Esophagus muscularis mucosa (tissue), 4 donors: Measurements from ENCODE around the gene KLF13. TPM values are rescaled to one million over a fixed set of nuclear protein-coding genes. Genes with fewer than 3 reads are reported as not detected.
A peak's percentile ranks its signal among the peaks of the same experiment; 100 is the strongest.

Experiments
- DNase-seq: peaks from one replicate; pipeline ENCODE4 v3.0.0-alpha.2; 2017; ENCODE audit errors: extremely low spot score
- H3K27ac ChIP-seq, 4 donors: fragments of 200-600 bp; sonication (generic); replicated peaks in 1 of 4; 1 replicate in 3 of 4; 2 replicates in 1 of 4; pipeline ENCODE4 v1.5.1; 2016 to 2019; ENCODE audit warnings: mild to moderate bottlenecking in 1 of 4
- H3K27me3 ChIP-seq, 4 donors: fragments of 200-600 bp; sonication (generic); one replicate each; pipeline versions ENCODE4 v1.5.1 to v1.6.0; 2016 to 2019
- H3K36me3 ChIP-seq, 4 donors: fragments of 200-600 bp; sonication (generic); one replicate each; pipeline ENCODE4 v1.5.1; 2016 to 2019
- H3K4me1 ChIP-seq, 4 donors: fragments of 200-600 bp; sonication (generic); one replicate each; pipeline ENCODE4 v1.5.1; 2016 to 2019
- H3K4me3 ChIP-seq, 4 donors: fragments of 200-600 bp; sonication (generic); 1 replicate in 2 of 4; 2 replicates in 2 of 4; pipeline ENCODE4 v1.5.1; 2016 to 2019; ENCODE audit warnings: mild to moderate bottlenecking in 4 of 4, moderate library complexity in 1 of 4
- H3K9me3 ChIP-seq, 4 donors: fragments of 200-600 bp; sonication (generic); 1 replicate in 3 of 4; 2 replicates in 1 of 4; pipeline ENCODE4 v1.5.1; 2016 to 2019
- EP300 ChIP-seq: sonication (generic); formaldehyde crosslinking; IDR thresholded peaks from one replicate; pipeline ENCODE4 v1.6.1; 2017; ENCODE audit warnings: antibody characterized with exemption
- POLR2A ChIP-seq: fragments of 450-650 bp; IDR thresholded peaks from one replicate; pipeline ENCODE4 v1.6.1; 2017; ENCODE audit warnings: antibody characterized with exemption, moderate library complexity, mild to moderate bottlenecking, low read depth
- POLR2AphosphoS5 ChIP-seq, 2 donors: sonication (generic); formaldehyde crosslinking; IDR thresholded peaks; one replicate each; pipeline ENCODE4 v1.6.1; 2017; ENCODE audit warnings: antibody characterized with exemption in 2 of 2
- WGBS: methylation state at CpG from one replicate; pipeline ENCODE4 v1.1.5; 2018; 5-methylcytosine and 5-hydroxymethylcytosine counted together
- intact Hi-C: fragments of 100-400 bp; cut with DNase I; formaldehyde crosslinking; loops from one replicate; pipeline ENCODE4 v1.15.1; 2023
- total RNA-seq, 4 donors: library from RNA; depleted of rRNA; stranded (reverse); fragments of >200 nt; gene quantifications; one replicate each; pipeline versions ENCODE4 v1.1.0 to v1.2.1, GENCODE V29; 2016
- TF ChIP-seq, protein P1 (sequence below), 3 experiments: fragments of 200-600 bp in 2 of 3; fragments of 450-650 bp in 1 of 3; sonication (generic) in 2 of 3; IDR thresholded peaks; one replicate each; pipeline ENCODE4 v1.5.1; 2017 to 2019; ENCODE audit warnings: antibody characterized with exemption in 3 of 3, mild to moderate bottlenecking in 2 of 3, moderate library complexity in 1 of 3

The KLF13 gene
- total RNA-seq, 4 donors from 2014 or later = 57.3 to 109 (median 74.2) TPM

- TF ChIP-seq POLR2A (no peak), EP300 (no peak), POLR2AphosphoS5 (IDR thresholded peaks at IDR 0.05) (no peak)
- TF ChIP-seq, protein P1, sequence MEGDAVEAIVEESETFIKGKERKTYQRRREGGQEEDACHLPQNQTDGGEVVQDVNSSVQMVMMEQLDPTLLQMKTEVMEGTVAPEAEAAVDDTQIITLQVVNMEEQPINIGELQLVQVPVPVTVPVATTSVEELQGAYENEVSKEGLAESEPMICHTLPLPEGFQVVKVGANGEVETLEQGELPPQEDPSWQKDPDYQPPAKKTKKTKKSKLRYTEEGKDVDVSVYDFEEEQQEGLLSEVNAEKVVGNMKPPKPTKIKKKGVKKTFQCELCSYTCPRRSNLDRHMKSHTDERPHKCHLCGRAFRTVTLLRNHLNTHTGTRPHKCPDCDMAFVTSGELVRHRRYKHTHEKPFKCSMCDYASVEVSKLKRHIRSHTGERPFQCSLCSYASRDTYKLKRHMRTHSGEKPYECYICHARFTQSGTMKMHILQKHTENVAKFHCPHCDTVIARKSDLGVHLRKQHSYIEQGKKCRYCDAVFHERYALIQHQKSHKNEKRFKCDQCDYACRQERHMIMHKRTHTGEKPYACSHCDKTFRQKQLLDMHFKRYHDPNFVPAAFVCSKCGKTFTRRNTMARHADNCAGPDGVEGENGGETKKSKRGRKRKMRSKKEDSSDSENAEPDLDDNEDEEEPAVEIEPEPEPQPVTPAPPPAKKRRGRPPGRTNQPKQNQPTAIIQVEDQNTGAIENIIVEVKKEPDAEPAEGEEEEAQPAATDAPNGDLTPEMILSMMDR (IDR thresholded peaks at IDR 0.05) = no peak
- peak overlapping the region in 3 of 4 donors; percentile 5 to 35 (median 30) for H3K4me3 ChIP-seq
- intact Hi-C loops = no loop called here
- no peaks in the 10 kb centered on the region for H3K27me3 ChIP-seq
- 86% methylated on average over 14 of the region's 19 CpGs for WGBS
- H3K9me3 ChIP-seq = no peaks in the 10 kb centered on the region
- peak overlapping the region; percentile 58 to 85 (median 73) for H3K27ac ChIP-seq
- peaks cover 0 to 14% (median 9%) of the 10 kb centered on the region in 4 donors for H3K36me3 ChIP-seq
- H3K4me1 ChIP-seq = peaks cover 100% of the 10 kb centered on the region in 4 donors
- DNase-seq = no peak
Observed at GRCh38 chr15:31345606-31346366, 19.2 kb downstream of the KLF13 start.

GRCh38 chr15:31346367-31347066 lies 19.9 kb downstream of the KLF13 start:
- Histone ChIP-seq H3K4me3 (no peak overlapping the region), H3K27me3 (no peaks in the 10 kb centered on the region), H3K9me3 (no peaks in the 10 kb centered on the region), H3K36me3 (peaks cover 0 to 14% (median 9%) of the 10 kb centered on the region in 4 donors), H3K27ac (peak overlapping the region; percentile 58 to 85 (median 73)), H3K4me1 (peaks cover 100% of the 10 kb centered on the region in 4 donors)
- TF ChIP-seq POLR2A (no peak), EP300 (no peak), POLR2AphosphoS5 (IDR thresholded peaks at IDR 0.05) (no peak)
- TF ChIP-seq, protein P1 (IDR thresholded peaks at IDR 0.05) = no peak
- WGBS = 82% methylated on average over 10 of the region's 14 CpGs
- intact Hi-C loops = no loop called here
- DNase-seq = no peak

DNA sequence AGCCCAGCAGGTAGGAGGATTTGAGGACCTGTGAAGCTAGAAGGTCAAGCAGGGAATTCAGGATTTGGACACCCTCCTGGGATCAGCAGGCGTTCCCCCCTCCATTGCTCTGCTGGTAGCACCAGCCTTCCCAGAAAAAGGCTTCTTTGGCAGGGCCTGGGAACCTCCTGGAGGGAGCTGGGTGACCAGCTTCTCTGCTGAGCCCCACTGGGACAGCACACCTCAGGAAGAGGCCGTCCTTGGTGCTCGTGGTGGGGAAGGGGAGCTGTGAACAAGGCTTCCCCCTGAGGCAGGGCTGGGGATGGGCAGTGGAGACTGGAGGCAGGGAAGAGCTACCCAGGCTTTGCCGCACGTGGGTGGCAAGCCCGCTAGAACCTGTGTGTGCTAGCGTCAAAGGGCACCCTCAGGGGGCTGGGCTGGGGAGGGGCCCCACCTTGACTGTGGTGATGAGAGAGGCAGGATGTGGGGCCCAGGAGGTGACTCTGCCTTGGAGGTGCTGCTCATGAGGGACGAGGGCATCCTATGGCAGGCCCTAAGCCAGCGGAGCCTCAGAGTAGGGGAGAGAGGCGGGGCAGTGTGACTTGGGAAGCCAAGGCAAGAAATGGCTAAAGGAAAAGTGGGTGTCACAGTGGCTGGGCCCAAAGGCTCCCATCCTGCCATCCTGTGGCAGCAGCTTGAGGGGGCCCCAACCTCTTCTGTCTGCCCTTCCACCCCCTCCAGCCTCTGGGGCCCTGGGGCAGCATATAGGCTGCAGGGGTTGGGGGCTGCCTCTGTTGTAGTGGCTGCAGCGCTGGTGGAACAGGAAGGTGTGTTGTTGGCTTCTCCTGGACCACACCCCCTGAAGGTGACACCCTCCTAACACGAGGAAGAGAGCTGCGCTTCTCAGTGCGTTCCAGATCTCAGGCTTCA lies 20.7 kb downstream of the KLF13 start:
- 94% methylated on average over 13 of the region's 14 CpGs for WGBS
- H3K27ac ChIP-seq = peak overlapping the region; percentile 58 to 85 (median 73)
- H3K36me3 ChIP-seq = peaks cover 0 to 14% (median 9%) of the 10 kb centered on the region in 4 donors
- H3K4me1 ChIP-seq = peaks cover 100% of the 10 kb centered on the region in 4 donors
- H3K9me3 ChIP-seq = no peaks in the 10 kb centered on the region
- H3K4me3 ChIP-seq = no peak overlapping the region
- TF ChIP-seq EP300 (no peak), POLR2A (no peak), POLR2AphosphoS5 (IDR thresholded peaks at IDR 0.05) (no peak)
- TF ChIP-seq, protein P1 (IDR thresholded peaks at IDR 0.05) = no peak
- DNase-seq = no peak
- intact Hi-C loops = no loop called here
- no peaks in the 10 kb centered on the region for H3K27me3 ChIP-seq

DNA sequence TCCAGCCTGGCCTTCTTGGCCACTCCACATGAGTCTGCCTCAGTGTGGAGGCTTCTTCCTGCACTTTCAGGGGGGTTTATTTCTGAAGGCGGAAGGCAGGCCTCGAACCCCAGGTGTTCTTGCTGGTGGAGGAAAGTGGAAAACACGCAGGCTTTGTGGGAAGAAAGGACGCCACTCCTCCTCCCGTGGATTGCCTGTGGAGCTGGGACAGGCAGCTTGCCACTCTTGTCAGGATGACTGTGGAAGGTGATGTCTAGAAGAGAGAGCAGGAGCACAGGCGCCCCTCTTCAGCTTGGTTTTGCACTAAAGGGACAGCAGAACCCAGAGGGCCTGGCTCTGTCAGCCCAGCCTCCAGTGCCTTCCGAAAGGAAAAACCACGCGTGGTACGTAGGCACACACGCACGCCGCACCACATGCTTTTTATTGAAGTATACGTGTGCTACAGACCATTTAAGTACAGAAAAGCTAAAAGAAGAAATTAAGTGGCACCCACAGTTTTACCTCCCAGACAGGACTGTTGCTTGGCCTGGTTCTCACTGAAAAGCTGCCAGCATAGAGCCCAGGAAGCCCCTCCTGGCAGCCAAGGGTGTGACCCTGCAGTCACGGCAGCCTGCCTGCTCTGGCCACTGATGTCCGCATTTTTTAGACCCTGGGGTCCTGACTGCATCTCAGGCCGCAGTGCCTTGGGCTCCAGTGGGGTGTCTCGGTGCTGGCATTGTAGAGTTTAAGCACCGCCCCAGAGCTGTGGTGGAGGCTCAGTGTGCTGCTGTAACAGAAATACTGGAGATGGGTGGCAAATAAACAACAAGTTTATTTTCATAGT lies 21.6 kb downstream of the KLF13 start:
- TF ChIP-seq EP300 (no peak), POLR2A (no peak)
- Histone ChIP-seq H3K4me1 (peaks cover 100% of the 10 kb centered on the region in 4 donors), H3K4me3 (no peak overlapping the region), H3K36me3 (peaks cover 0 to 14% (median 9%) of the 10 kb centered on the region in 4 donors), H3K9me3 (no peaks in the 10 kb centered on the region), H3K27me3 (no peaks in the 10 kb centered on the region), H3K27ac (peak overlapping the region in 3 of 4 donors; percentile 79 to 89 (median 85))
- no peak for DNase-seq
- intact Hi-C loops = no loop called here
- 81% methylated on average over 19 of the region's 19 CpGs for WGBS
